ENCODE results near the gene FCHSD2. TPM values are rescaled to one million over a fixed set of nuclear protein-coding genes. Genes with fewer than 3 reads are reported as not detected.

Gene FCHSD2
- total RNA-seq, result 19.2 TPM

DNA sequence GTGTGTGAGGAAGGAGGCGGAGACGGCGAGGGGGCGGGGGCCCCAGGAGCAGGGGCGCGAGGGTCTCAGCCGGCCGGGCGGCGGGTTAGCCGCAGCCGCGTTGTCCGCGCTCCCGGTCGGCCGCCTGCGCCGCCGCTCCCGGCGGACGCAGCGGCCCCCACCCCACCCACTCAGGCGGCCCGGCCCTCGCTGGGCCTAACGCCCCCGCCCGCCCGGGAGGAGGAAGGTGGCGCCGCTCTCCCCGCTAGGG lies at the start of gene FCHSD2:
Gene FCHSD2 (minus strand): TSS at position 191 of the 250 bp plus-strand sequence. CDS start 441 bp downstream, outside the sequence.
- DNase-seq (ENCODE audit: low spot score) (no peak), ATAC-seq (no peak)

DNA sequence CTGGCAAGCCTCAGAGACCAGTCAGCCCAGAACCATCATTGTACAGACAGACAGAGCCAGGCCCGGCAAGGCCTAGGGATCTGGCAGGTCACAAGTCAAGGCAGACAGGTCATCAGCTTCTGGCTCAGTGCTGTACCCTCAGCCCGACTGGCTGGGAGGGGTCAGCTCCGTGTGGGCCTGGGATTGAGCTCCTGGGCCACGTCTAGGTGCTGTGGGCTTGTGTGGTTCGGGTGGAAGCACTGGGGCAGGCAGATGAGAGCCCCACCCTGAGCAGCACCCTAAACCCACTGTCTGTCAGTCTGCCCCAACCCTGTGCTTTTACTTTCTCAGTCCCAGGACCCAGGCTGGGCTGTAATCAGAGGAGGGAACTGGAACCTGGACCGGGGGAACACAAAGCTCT lies 49.0 kb upstream of the FCHSD2 start:
- DNase-seq (ENCODE audit: low spot score), result no peak
- ATAC-seq, result no peak

DNA sequence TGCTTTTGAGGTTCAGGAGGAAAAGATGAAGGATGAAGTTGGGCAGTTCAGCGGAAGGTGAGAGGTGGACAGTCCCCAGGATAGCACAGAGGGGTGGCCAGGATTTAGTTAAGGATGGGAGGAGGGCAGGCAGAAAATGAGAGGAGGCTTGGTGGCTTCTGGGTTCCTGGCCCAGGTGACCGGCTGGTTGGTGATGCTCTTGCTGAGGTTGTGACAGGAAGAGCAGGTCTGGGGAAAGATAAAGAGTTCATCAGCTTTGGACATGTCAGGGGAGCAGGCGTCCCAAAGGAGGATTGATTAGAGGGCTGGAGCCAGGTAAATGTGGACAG lies 48.4 kb upstream of the FCHSD2 start:
- DNase-seq (ENCODE audit: low spot score), result no peak
- no peak for ATAC-seq

DNA sequence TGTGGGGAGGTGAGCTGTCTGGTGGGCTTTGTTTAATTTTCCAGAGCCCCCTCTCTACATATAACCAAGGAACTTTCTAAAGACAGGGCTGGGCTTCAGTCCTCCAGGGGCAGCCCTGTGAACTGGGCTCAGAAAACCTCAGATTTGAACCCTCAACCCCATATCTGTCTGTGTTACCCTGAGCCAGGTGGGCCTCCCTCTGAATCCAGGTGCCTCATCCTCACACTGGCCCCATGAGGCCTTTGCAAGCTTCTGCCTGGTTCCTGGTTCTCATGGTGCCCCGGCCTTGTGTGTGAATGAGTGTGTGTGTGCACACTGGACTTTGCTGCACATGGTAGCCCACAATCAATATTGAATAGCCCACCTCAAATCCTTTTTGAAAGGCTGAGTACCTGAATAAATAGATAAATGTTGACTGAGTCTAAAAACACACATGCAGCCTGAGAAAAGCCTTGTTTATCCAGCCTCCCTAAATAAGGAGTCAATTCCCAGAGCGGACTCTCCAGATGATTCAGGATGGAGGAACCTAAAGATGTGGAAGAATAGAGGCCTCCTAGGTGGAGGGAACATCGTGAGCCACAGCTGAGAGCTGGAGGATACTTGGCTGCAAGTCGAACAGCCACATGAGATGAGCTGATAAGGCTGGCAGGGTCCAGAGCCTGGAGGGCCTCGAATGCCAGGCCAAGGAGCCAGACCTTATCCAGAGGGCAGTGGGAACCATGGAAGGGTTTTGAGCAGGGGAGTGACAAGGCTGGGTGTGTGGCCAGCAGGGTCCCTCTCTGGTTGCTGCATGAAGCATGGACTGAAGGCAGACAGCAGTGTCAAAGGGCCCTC lies 47.8 kb upstream of the FCHSD2 start:
- ATAC-seq, result no peak
- no peak for DNase-seq (ENCODE audit: low spot score)

DNA sequence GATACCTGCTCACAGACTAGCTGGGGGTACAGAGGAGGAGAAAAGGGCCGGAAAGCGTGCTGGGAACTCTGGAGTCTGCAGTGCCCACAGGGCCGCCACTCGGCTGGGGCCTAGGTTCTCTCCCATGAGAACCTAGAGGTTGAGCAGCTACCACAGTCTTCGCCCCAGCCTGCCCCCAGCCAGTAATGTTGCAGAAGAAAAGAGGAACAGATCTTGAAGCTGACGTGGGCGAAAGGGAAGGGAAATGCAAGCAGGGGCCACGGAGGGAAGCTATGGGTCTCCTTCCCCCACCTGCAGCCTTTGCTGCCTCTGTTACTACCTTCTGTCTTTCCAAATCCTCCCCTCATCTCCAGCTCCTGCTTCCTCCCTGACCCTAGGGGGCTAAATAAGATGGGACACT lies 47.2 kb upstream of the FCHSD2 start:
- DNase-seq (ENCODE audit: low spot score) (no peak), ATAC-seq (peak; percentile 20)

DNA sequence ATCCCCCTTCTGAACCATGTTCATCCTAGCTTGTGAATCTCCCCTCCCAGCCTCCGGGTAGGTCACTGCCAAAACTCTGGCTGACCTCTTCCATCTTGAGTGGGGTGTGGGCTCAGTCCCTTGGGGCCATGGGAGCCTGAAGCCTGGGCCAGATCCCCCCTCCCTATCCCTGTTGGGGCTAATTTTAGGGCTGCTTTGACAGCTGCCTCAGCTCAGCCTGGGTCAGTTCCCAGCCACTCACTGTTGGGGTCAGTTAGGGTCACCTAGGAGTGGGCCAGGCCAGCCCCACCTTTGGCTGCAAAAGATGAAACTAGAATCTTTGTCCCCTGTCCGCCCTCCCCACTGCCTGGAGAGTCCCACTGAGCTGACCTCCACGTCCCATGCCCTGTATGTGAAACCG lies 46.2 kb upstream of the FCHSD2 start:
- DNase-seq (ENCODE audit: low spot score), result no peak

DNA sequence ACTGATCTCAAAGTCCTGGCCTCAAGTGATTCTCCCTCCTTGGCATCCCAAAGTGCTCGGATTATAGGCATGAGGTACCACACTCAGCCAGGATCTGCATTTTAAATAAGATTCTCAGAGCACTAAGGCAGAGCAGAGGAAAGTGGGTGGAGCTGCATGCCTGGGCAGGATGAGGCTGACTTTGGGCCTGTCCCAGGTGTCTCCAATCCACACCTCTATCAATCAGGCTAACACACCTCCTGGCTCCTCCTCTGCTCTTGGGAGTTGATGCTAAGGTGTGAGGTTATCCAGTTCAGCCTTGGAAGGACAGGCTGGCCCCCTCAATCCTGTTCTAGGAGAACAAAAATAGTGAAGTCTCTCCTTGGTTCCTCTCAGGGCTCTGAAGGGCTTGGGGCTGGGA lies 45.7 kb upstream of the FCHSD2 start:
- DNase-seq (ENCODE audit: low spot score), result no peak

More for the DNA sequence above, 46.2 kb upstream of the FCHSD2 start:
- ATAC-seq, result no peak

DNA sequence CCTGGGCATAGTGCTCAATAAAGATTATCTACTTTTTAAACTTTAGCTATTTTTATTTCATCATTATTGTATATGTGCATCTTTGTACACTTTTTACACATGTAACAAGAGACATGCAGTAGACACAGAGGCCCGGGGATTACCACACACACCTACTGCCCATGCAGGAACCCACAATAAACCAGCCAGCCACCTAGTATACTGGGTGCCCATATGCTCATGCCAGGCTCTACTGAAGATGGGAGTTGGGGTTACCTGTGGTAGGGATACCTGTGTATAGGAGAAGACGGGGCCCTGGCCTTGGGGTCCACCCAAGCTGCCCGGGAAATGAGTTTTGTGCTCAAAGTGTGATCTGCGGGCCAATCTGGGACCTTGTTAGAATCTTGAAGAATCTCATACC lies 44.8 kb upstream of the FCHSD2 start:
- DNase-seq (ENCODE audit: low spot score) (no peak), ATAC-seq (no peak)

More for the DNA sequence above, 45.7 kb upstream of the FCHSD2 start:
- no peak for ATAC-seq

DNA sequence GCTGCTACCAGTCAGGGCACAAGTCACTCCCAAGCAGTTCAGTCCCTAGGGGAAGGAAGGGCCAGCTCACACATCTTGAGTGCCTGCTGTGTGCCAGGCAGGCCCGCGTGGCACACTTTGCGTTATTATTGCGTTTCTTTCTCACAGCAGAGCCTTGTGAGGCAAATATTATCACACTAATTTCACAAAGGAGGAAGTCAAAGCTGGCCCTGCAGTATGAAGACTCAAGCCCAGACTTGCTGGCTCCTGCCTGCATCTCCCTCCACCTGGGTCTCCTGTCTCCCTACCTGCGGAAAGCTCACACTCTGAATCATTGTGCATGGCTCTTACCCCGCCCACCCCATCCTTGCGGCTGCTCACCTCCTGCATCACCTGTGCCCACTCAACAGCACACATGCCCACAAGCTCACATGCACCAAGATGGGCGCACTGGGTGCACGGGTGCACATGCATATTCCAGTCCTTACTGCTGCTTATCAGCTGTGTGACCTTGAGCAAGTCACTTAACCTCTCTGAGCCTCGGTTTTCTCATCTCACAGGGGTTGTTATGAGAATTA lies 44.3 kb upstream of the FCHSD2 start:
- DNase-seq (ENCODE audit: low spot score), result no peak
- no peak for ATAC-seq

DNA sequence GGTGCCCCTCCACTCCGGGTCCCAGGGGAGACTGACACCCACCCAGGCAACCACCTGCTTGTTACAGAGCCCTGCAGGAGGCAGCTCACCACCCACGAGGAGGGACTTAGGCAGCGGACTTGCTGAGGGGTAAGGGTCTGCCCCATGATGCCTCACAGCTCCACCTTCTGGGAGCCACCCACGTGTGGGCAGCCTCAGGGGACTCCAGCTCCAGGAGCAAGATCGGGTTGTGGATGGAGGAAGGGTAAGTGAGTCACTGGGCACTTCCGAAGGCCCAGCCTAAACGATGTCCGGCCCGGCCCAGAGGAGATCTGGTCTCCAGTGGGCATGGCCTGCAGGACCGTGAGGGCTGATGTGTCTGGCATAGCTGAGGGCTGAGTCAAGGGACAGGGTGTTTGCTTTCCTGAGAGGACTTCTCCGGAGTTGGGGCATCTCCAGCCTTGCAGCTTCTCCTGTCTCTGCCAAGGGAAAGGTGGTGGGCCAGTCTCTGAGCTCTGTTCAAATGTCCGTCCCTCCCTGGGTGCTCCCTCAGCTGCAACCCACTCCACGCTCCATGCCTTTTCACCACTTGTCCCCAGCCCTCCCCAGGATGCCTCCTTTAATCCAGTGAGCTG lies 43.7 kb upstream of the FCHSD2 start:
- ATAC-seq (no peak), DNase-seq (ENCODE audit: low spot score) (no peak)

DNA sequence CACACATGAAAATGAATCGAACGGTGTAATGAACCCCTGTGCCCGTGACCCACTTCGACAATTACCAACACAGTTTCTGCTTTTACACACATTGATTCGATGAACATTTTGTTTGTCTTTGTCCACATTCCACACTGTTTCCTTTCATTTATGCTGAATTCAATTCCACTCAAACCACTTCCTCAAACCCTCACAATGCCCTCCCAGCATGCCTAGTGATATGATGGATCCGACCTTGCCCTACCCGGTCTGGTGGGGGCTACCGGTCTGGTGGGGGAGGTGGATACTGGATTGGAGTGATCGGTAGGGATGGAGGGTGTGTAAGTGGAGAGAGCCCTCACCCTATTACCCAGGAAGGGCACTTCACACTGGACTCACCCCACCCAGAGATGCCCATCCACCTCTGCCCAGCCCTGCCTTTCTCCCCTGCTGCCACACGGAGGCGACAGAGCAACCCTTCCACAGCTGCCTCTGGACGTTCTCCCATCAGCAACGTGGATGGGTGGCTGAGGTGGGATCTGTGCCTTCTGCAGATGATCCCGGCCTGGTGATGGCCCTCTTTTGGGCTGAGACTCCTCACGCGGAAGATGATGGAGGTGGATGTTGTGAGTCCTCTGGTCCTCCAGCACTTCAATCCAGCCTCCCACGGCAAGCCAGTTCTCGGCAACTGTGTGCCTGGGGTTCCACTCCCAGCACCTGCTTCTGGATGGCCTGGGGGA lies 43.0 kb upstream of the FCHSD2 start:
- DNase-seq (ENCODE audit: low spot score) (peak; percentile 70), ATAC-seq (peak; percentile 96)

DNA sequence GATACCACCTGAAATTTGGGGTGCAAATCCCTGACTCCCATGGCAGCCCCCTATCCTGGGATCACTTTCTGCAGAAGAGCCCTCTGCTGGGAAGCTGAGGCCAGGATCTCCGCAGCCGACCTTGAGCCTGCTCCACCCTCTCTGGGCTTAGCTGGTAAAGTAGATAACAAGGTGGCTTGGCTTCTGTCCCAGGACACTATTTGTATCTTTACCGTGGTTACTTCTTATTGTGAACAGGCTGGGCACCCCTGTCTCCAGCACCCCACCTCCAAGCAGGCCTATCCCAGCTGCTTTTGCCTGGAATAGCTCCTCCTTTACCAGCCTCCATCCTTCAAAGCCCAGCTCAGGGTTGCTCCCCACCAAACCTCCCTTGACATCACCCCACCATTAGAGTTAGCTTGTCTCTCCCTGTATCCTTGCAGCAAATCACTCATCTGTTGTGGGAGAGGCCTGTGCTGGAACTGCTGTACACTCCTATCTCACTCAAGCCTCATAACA lies 40.8 kb upstream of the FCHSD2 start:
- DNase-seq (ENCODE audit: low spot score), result no peak

DNA sequence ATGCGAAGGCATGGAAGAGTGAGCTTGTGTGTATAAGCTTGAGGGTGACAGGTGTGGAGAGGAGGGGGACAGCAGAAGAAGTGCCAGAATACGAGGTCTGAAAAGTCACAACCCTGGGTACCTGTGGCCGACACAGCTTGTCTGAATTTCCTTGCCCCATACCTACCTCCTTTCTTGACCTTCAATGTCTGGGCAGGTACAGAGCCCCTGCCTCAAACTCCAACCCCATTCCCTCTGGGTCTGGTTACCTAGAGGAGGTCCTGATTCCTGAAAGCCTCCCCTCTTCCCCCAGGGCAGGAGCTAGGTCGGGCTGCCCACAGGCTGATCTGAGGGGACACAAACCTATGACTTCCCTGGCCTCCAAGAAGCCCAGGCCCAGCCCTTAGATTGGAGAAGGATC lies 36.6 kb upstream of the FCHSD2 start:
- DNase-seq (ENCODE audit: low spot score) (no peak), ATAC-seq (no peak)

More for the DNA sequence above, 40.8 kb upstream of the FCHSD2 start:
- peak; percentile 15 for ATAC-seq

DNA sequence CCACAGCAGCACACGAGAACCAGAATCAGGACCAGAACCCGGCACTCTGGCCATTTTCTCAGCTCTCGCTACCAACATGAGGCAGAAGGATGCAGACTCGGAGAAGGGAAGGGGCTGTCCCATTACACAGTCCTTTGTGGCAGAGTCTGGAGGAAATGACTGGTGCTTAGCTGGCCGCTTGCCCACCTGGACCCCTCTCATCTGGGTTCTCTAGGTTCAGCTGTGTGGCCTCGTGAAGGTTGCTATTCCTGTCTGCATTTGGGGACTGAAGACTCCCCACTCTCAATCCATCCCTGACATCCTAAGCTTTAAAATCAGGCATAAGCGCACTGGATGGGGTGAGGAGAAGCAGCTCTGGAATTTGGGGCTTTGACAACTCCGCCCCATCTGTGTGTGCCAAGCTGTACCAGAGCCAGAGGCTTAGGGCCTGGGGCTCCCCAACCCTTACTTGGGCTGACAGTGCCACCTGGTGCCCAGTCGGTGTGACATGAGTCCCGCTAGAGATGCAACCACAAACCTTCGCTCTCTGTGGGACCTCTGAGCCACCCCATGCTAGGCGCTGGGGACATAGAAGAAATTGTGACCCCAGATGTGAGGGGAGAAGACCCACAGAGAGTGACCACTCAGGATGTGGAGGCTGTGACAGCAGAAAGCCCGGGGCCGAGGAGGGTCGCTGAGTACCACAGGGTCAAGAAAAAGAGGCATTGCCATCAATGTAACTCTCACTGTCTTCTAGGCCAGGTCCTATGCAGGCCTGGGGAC lies 35.8 kb upstream of the FCHSD2 start:
- ATAC-seq, result peak; percentile 77
- peak; percentile 83 for DNase-seq (ENCODE audit: low spot score)

DNA sequence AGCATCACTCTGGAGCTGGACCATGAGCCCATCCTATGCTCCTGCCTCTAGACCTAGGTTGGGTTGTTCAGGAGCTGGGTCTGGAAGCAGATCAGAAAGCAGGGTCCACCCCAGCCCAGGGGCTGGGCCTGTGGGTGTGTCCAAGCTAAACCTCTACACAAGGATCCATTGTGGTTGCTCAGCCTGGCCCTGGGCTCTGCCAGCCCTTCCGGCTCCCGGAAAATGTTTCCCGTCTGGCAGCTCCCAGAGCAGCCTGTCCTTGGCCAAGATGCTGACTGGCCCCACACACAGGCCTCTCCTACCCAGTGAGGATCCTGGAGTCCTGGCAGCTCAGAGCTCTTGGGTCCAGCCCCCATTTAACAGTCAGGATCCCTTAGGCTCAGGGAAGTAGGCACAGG lies 35.3 kb upstream of the FCHSD2 start:
- ATAC-seq (no peak), DNase-seq (ENCODE audit: low spot score) (no peak)

DNA sequence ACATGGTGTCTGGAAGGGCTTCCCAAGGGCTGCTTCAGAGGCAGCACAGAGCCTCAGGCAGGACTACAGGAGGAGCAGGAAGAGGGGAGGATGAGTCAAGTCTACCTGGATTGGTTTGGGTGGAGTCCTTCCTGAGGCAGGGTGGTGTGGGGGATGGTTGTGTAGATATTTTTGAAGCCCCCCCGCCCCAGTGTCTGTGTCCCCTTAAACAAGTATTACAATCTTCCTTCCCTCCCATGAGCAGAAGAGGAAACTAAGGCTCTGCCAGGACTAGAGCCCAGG lies 34.7 kb upstream of the FCHSD2 start:
- no peak for ATAC-seq
- DNase-seq (ENCODE audit: low spot score), result no peak

DNA sequence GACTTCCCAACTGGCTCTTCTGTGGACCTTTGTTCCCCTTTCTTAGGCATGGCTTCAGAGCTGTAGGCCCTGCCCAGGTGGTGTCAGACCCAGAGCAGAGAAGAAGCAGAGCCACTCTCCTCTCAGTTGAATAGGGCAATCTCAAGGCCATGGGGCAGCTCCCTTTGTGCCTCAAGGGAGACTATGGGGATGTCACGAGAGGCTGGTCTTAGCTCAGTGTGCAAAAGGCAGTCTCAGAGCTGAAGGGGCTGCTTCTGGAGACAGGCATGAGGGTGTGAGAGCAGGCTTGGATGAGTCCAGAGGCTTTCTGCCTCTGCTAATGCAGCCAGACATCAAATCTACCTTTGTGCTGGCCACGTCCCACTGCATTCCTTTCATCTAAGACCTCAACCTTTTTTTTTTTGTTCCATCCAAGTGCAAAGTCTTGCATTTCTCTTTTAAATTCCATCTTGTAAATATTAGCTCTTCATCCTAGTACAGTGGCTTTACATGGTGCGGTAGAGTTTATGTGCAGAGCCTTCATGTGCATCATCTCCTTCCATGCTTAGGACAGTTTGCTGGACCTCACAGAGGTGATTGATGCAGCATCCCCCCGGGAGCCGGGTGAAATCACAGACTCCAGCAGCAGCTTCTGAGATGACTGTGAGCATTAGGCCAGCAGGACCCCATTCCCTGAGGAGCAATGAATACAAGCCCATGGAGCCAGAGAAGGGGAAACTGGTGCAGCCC lies 34.2 kb upstream of the FCHSD2 start:
- no peak for ATAC-seq
- no peak for DNase-seq (ENCODE audit: low spot score)

DNA sequence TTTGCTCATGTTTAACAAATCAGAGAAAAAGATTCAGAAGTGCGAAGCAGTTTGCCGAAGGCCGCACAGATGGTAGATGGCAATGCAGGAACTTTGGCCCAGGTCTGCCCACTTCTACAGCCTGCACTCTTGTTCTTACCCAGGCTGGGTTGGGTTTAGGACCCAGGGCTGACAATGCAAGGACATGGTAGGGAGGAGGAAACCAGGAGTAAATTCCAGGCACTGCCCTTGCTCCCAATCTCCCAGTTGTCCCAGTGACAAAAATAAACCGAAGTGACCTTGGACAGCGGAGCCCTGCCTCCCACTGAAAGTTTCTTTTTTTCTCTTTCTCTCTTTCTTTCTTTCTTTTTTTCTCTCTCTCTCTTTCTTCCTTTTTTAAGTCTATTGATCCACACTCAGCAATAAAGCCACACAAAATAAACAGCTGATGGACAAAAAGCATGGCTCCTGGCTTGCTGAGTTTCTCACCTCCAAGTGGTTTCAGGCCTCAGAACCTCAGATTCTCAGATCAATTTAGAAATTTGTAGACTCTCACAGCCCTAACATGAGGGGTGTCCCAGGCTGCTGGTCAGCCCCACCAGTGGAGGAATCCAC lies 33.5 kb upstream of the FCHSD2 start:
- ATAC-seq, result peak; percentile 37
- DNase-seq (ENCODE audit: low spot score), result no peak

DNA sequence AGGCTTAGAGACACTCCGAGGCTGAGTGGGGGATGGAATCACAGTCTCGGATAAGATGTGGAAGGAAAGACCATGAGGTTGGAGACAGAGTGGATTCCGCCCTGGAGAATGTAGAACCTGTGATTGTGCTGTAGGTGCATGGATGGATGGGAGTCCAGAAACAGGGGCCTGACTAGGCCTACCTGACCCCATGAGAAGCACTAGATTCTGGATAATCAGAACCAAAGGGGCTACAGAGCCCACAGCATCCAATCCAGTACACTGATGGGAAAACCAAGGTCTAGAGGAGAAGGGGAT lies 32.3 kb upstream of the FCHSD2 start:
- DNase-seq (ENCODE audit: low spot score) (no peak), ATAC-seq (no peak)

DNA sequence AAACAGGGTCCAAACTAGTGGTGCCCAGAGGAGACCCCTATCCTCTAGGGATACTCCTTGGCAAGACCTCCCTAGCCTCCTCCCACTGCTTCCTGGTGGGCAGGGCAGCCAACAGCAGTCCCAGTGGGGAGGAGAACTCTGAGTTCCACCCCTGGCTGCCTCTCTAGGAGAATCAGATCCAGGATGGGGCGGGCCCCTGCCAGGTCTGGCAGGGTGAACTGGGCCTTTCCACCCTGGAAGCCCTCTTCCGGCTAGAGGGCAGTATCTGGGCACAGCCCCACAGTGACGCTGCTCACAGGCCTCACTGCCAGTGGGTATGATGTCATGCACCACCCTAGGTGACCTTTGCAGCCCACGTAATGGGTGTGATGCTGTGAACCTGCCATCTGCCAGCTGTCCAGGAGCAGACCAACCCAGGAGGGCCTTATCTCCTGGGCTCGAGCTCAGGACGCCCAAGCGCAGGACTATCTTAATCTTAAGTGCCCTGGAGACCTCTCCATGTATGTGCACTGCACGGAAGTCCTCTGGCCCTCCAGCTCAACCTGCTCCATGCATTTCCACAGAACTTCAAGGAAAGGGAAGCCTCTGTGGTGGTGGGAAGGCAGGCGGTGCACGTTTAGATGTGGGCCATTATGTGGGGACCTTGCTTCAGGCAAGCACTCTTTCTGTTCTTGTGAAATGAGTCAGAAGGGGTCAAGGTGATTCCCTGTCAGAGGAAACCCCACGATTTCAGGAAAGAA lies 31.8 kb upstream of the FCHSD2 start:
- ATAC-seq (peak; percentile 88), DNase-seq (ENCODE audit: low spot score) (peak; percentile 94)

Measured in left lobe of liver (tissue), 2 donors.